Right lobe of liver (tissue), 6 donors: ENCODE measurements around the gene SMIM10L2A. TPM values are rescaled to one million over a fixed set of nuclear protein-coding genes. Genes with fewer than 3 reads are reported as not detected.

Experiments used
- ATAC-seq, 4 donors: fragments of 200-7000 bp; cut with Tn5 transposase; one replicate each; pipeline ENCODE4 v1.9.1; 2020; ENCODE audit warnings: mild to moderate bottlenecking in 4 of 4, moderate library complexity in 4 of 4
- DNase-seq, 3 donors: peaks; one replicate each; pipeline ENCODE4 v3.0.0-alpha.2; 2020
- H3K27ac ChIP-seq, 3 donors: fragments of 200-600 bp; one replicate each; pipeline ENCODE4 v1.8.0; 2022
- H3K27me3 ChIP-seq, 2 donors: fragments of 200-600 bp; one replicate each; pipeline ENCODE4 v1.8.0; 2022
- H3K36me3 ChIP-seq, 4 donors: fragments of 200-600 bp; sonication (generic) in 1 of 4; one replicate each; pipeline versions ENCODE4 v1.5.1 to v1.8.0; 2017 to 2022; ENCODE audit warnings: control low read depth in 1 of 4
- H3K4me1 ChIP-seq, 4 donors: fragments of 200-600 bp; sonication (generic) in 1 of 4; one replicate each; pipeline versions ENCODE4 v1.5.1 to v1.8.0; 2017 to 2022; ENCODE audit warnings: control low read depth in 1 of 4
- H3K4me3 ChIP-seq, 3 donors: fragments of 200-600 bp; one replicate each; pipeline ENCODE4 v1.8.0; 2022
- H3K9me3 ChIP-seq, 4 donors: fragments of 200-600 bp; sonication (generic) in 1 of 4; one replicate each; pipeline versions ENCODE4 v1.5.1 to v1.8.0; 2017 to 2022; ENCODE audit warnings: control low read depth in 1 of 4
- POLR2A ChIP-seq: fragments of 450-650 bp; IDR thresholded peaks from one replicate; pipeline ENCODE4 v1.6.1; 2017; ENCODE audit warnings: antibody characterized with exemption, mild to moderate bottlenecking
- WGBS: methylation state at CpG from one replicate; pipeline ENCODE4 v1.1.6; 2018; ENCODE audit warnings: low coverage, low lambda C conversion rate; ENCODE audit not compliant: insufficient coverage; ENCODE audit errors: missing lambda C conversion rate; 5-methylcytosine and 5-hydroxymethylcytosine counted together
- intact Hi-C, 2 donors: fragments of 100-400 bp; cut with DNase I; formaldehyde crosslinking; loops; one replicate each; pipeline versions ENCODE4 v1.11.2 to v1.14.1; 2022
- total RNA-seq, 6 experiments: library from RNA; depleted of rRNA in 2 of 6; stranded (reverse); fragments of >200 nt in 2 of 6; fragmentation: NEBNext Ultra II Directional in 3 of 6; extraction: Animal tissue kit (Norgen Biotek cat#: 25700) in 3 of 6; gene quantifications; one replicate each; pipeline versions ENCODE4 v1.1.0 to v1.2.4, GENCODE V29; 2016 to 2023
- TF ChIP-seq, protein P1 (sequence below), 4 donors: fragments of 200-600 bp in 3 of 4; fragments of 450-650 bp in 1 of 4; IDR thresholded peaks; one replicate each; pipeline versions ENCODE4 v1.5.1 to v1.8.0; 2016 to 2022; ENCODE audit warnings: antibody characterized with exemption in 4 of 4, mild to moderate bottlenecking in 2 of 4
- donor health status: DM: no; HTN: yes; CAD: no.
- donor health status: DM: no; HTN: no; CAD: no.
- donor health status: DM: no; HTN: no; CAD: no.
- donor health status: DM: no; HTN: yes; CAD: no.
- donor health status: DM: no; HTN: yes; CAD: no.

SMIM10L2A gene
- total RNA-seq, 6 experiments from 2014 or later, result 0.06 to 0.18 (median 0.16) TPM

- DNase-seq (no peak), ATAC-seq (peak in 2 of 4 donors; percentile 44 to 67)
- intact Hi-C loops, result no loop called here
- TF ChIP-seq, protein P1, sequence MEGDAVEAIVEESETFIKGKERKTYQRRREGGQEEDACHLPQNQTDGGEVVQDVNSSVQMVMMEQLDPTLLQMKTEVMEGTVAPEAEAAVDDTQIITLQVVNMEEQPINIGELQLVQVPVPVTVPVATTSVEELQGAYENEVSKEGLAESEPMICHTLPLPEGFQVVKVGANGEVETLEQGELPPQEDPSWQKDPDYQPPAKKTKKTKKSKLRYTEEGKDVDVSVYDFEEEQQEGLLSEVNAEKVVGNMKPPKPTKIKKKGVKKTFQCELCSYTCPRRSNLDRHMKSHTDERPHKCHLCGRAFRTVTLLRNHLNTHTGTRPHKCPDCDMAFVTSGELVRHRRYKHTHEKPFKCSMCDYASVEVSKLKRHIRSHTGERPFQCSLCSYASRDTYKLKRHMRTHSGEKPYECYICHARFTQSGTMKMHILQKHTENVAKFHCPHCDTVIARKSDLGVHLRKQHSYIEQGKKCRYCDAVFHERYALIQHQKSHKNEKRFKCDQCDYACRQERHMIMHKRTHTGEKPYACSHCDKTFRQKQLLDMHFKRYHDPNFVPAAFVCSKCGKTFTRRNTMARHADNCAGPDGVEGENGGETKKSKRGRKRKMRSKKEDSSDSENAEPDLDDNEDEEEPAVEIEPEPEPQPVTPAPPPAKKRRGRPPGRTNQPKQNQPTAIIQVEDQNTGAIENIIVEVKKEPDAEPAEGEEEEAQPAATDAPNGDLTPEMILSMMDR (IDR thresholded peaks at IDR 0.05), result peak in 2 of 4 donors; percentile 9 to 28
- no peak for TF ChIP-seq POLR2A
- Histone ChIP-seq H3K36me3 (no peaks in the 10 kb centered on the region), H3K4me3 (no peak overlapping the region), H3K9me3 (no peaks in the 10 kb centered on the region), H3K27me3 (no peaks in the 10 kb centered on the region), H3K4me1 (no peaks in the 10 kb centered on the region), H3K27ac (no peak overlapping the region)
- WGBS, result 67% methylated on average over 7 of the region's 7 CpGs
These were observed 30.0 kb upstream of the SMIM10L2A start for GRCh38 chrX:135391734-135392133.

DNA sequence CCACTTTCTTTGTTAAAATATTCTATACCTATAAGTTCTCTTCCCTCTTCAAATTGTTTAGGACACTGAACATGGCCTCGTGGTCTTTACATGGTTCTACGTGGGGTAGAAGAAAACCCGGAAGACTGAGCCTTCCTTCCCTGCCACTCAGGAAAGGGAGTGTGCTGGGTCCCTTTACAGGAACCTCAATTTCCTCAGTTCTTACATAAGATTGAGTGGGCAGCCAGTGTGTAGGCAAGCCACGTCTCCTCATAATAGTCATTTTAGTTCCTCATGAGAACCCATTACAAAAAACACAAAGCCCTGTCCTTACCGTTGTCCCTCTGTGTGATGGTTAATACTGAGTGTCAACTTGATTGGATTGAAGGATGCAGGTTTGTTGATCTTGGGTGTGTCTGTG, 28.7 kb upstream of the SMIM10L2A start:
- H3K27ac ChIP-seq, result no peak overlapping the region
- TF ChIP-seq, protein P1 (IDR thresholded peaks at IDR 0.05), result no peak
- TF ChIP-seq POLR2A, result no peak
- DNase-seq (no peak), ATAC-seq (no peak)
- 69% methylated on average over 5 of the region's 5 CpGs for WGBS
- no peak overlapping the region for H3K4me3 ChIP-seq
- H3K9me3 ChIP-seq, result no peaks in the 10 kb centered on the region
- H3K36me3 ChIP-seq, result no peaks in the 10 kb centered on the region
- no peaks in the 10 kb centered on the region for H3K27me3 ChIP-seq
- intact Hi-C loops, result no loop called here
- no peaks in the 10 kb centered on the region for H3K4me1 ChIP-seq

GRCh38 chrX:135395064-135395463, 26.7 kb upstream of the SMIM10L2A start:
- H3K36me3 ChIP-seq, result no peaks in the 10 kb centered on the region
- no peak for TF ChIP-seq POLR2A
- TF ChIP-seq, protein P1 (IDR thresholded peaks at IDR 0.05), result no peak
- no peak overlapping the region for H3K4me3 ChIP-seq
- intact Hi-C loops, result no loop called here
- no peak overlapping the region for H3K27ac ChIP-seq
- H3K9me3 ChIP-seq, result no peaks in the 10 kb centered on the region
- no peaks in the 10 kb centered on the region for H3K27me3 ChIP-seq
- WGBS, result 53% methylated on average over 2 of the region's 6 CpGs
- ATAC-seq (no peak), DNase-seq (no peak)
- no peaks in the 10 kb centered on the region for H3K4me1 ChIP-seq

GRCh38 chrX:135396109-135396508, 25.6 kb upstream of the SMIM10L2A start:
- Histone ChIP-seq H3K27me3 (no peaks in the 10 kb centered on the region), H3K27ac (no peak overlapping the region), H3K9me3 (no peaks in the 10 kb centered on the region), H3K4me1 (no peaks in the 10 kb centered on the region), H3K36me3 (no peaks in the 10 kb centered on the region), H3K4me3 (no peak overlapping the region)
- DNase-seq (no peak), ATAC-seq (peak in 1 of 4 donors; percentile 48)
- intact Hi-C loops, result no loop called here
- TF ChIP-seq POLR2A, result no peak
- TF ChIP-seq, protein P1 (IDR thresholded peaks at IDR 0.05), result no peak
- 81% methylated on average over 2 of the region's 4 CpGs for WGBS

- intact Hi-C loops, result no loop called here
- Histone ChIP-seq H3K27me3 (no peaks in the 10 kb centered on the region), H3K36me3 (no peaks in the 10 kb centered on the region), H3K4me3 (no peak overlapping the region), H3K27ac (no peak overlapping the region), H3K4me1 (no peaks in the 10 kb centered on the region), H3K9me3 (no peaks in the 10 kb centered on the region)
- ATAC-seq (no peak), DNase-seq (no peak)
- 69% methylated on average over 3 of the region's 3 CpGs for WGBS
- TF ChIP-seq POLR2A, result no peak
- TF ChIP-seq, protein P1 (IDR thresholded peaks at IDR 0.05), result no peak
These were observed 25.2 kb upstream of the SMIM10L2A start for GRCh38 chrX:135396566-135396965.
